Activated T-helper 1 cell treated with anti-CD3 and anti-CD28 coated beads, Interleukin-2, amount 50 U/mL, for 16 hours (primary cell): ENCODE data around the gene ARHGAP29.
"Not testable (repeated sequence)": the region's sequence is repeated elsewhere in the genome, so short reads cannot be mapped to it uniquely, and the experiment has no call there.

Source experiments
- DNase-seq, 2 donors: peaks; one replicate each; pipeline ENCODE4 v3.0.0-alpha.2; 2020; ENCODE audit warnings: low read depth in 1 of 2, low spot score in 1 of 2

Gene ARHGAP29

GRCh38 chr1:94180650-94181049 is 56.7 kb downstream of the ARHGAP29 start:
- no peak for DNase-seq

- no peak for DNase-seq
Measured at GRCh38 chr1:94178901-94179300, 58.5 kb downstream of the ARHGAP29 start.

- DNase-seq = no peak
Measured at GRCh38 chr1:94169126-94169525, 68.3 kb downstream of the ARHGAP29 start.

- no peak for DNase-seq
Measured at GRCh38 chr1:94165843-94166242, 71.5 kb downstream of the ARHGAP29 start.

- not testable (repeated sequence) for DNase-seq
Measured at GRCh38 chr1:94164885-94165284, 72.5 kb downstream of the ARHGAP29 start.

- not testable (repeated sequence) for DNase-seq
Measured at GRCh38 chr1:94164121-94164520, 73.3 kb downstream of the ARHGAP29 start.

- not testable (repeated sequence) for DNase-seq
Measured at GRCh38 chr1:94163249-94163648, 74.1 kb downstream of the ARHGAP29 start.

GRCh38 chr1:94160811-94161210 is 76.6 kb downstream of the ARHGAP29 start:
- DNase-seq = no peak

GRCh38 chr1:94156096-94156625 is 81.2 kb downstream of the ARHGAP29 start:
- no peak for DNase-seq

GRCh38 chr1:94154989-94155388 is 82.4 kb downstream of the ARHGAP29 start:
- no peak for DNase-seq

- DNase-seq = no peak
Measured at GRCh38 chr1:94153133-94153532, 84.3 kb downstream of the ARHGAP29 start.

GRCh38 chr1:94149166-94149565 is 88.2 kb downstream of the ARHGAP29 start:
- not testable (repeated sequence) for DNase-seq

GRCh38 chr1:94146273-94146672 is 91.1 kb downstream of the ARHGAP29 start:
- no peak for DNase-seq

GRCh38 chr1:94144836-94145235 is 92.5 kb downstream of the ARHGAP29 start:
- DNase-seq = no peak

- no peak for DNase-seq
Measured at GRCh38 chr1:94143809-94144176, 93.6 kb downstream of the ARHGAP29 start.

GRCh38 chr1:94143173-94143808 is 94.1 kb downstream of the ARHGAP29 start:
- no peak for DNase-seq

- DNase-seq = no peak
Measured at GRCh38 chr1:94142583-94142982, 94.8 kb downstream of the ARHGAP29 start.

- no peak for DNase-seq
Measured at GRCh38 chr1:94142022-94142421, 95.4 kb downstream of the ARHGAP29 start.

- no peak for DNase-seq
Measured at GRCh38 chr1:94132111-94132510, 105.3 kb downstream of the ARHGAP29 start.

GRCh38 chr1:94130851-94131595 is 106.4 kb downstream of the ARHGAP29 start:
- DNase-seq = no peak

GRCh38 chr1:94126651-94127050 is 110.7 kb downstream of the ARHGAP29 start:
- no peak for DNase-seq
